ENCODE data around the gene EMX2.

EMX2 gene

GRCh38 chr10:117532451-117533107 lies 10.0 kb upstream of the EMX2 start:
- DNase-seq: no peak

DNA sequence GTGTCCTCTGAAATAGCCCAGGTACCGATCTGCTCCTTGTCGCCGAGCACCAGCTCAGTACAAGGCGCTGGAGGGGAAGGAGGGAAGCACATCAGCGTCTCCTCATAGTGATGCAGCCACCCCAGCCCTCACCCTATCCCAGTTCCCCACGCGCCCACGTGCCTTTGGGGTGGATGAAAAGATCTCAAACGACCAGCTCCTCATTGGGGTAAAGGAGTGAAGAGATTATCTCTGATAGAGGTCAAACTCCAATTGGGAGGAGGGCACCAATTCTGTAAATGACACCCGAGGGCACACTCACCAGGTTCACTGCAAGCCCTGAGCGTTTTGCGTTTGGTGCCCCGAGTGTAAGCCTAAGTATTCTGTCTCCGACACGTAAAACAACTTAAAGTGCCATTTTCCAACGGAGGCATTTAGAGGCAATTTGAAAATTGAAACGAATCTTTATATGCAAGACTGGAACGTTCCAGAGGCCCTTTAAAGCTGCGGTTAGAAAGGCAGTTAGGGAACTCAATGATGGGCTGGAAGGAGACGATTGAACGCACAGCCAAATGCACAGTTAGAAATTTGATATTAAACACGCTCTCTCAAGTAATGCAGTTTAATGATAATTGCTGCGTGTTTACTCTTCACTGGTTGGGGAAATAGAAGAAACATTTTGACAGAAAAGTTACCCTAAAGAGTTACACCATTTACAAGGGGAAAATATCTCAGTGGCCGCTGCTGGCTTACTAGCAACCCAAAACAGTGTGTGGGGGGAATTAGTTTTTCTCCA lies 8.9 kb upstream of the EMX2 start:
- DNase-seq: no peak

GRCh38 chr10:117534321-117535297 lies 7.9 kb upstream of the EMX2 start:
- no peak for DNase-seq

GRCh38 chr10:117535298-117536071 lies 7.1 kb upstream of the EMX2 start:
- no peak for DNase-seq

- DNase-seq: no peak
Observed at GRCh38 chr10:117536072-117536865, 6.3 kb upstream of the EMX2 start.

DNA sequence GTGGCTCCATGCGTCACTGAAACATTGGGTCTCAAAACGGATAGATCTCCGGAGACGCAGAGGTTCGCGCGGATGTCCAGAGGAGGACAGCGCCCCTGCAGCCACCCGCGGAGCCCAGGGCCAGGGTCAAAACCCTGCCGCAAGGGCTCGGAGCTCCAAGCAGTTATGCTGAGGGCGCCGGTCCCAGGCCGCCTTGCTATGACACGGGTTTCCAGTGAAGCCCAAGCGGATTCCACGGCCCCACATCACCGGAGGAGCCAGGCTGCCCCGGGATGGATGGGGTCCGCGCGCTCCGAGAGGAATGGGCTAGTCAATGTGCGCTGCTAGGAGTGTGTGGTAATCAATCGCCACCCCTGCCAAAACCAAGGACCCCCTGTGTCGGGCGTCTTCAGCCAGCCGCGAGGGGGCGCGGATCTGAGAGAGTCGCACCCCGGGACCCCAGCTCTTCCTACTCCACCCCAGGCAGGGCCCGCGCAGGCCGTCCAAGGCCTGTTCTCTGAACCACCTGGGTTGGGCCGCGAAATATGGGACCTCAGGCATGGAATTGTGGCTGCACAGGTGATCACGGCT lies 5.6 kb upstream of the EMX2 start:
- DNase-seq: no peak

DNA sequence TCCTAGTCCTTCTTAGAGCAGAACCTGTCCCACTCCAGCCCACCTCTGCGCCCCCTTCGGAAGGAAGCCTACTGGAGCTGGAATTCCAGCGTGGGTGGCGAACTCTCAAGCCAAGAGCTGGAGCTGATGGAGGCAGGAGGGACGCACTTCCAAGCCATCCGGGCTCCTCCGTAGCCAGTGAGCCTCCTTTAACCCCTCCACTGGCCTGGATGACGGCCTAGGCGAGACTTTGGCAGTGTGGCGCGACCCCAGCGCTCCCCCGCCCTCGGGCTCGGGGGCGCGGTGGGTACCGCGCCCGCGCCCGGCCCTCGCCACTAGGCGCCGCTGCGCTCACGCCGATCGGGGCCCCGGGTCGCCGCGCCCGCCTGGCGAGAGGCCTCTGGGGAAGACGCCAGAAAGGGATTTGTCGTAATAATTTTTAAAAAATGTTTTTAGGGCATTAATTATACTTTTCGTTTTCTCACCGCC lies 5.1 kb upstream of the EMX2 start:
- DNase-seq: no peak

DNA sequence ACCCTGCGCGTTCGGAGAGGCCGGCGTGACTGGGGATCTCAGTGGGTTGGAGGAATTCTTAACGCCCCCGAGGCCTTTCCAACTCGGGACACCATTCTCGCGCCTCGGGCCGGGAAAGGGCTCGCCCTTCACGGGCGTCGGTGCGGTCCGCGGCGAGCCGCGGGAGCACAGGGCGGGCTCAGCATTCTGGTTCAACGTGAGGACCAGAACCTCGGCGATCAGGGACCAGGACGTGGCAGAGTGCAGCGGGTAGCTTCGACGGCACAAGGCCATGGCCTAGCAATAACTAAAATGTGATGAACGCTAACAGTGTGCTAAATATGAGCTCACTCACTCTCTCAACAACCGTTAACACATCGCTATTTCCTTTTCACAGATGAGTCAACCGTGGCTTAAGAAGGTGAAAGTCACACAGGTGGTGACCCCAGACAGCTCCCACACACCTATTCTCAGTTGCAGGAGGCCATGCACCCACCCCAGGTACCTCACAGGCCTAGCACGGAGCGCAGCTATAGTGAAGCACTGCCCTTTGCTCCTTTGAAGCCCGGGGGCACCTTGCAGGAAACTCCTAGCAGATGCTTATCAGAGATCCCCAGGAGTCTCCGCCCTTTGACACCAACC lies 4.5 kb upstream of the EMX2 start:
- DNase-seq: no peak

DNA sequence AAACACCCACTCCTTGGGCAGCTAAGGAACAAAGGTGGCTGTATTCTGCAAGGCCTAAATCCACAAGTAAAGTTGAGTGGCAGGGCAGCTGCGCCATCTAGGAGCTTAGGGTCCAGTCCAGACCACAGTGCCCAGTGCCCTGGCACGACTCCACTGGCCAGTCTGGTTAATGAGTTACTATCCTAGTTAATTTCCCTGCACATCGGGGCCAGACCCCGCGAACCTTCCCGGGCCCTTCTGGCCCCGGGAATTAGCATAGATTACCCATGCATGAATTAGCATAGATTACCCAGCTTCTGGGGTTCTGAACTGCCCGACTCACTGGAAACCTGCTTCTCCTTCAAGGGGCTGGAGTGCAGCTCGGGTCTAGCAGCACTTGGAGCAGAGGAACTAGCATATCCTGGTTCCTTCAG lies 3.2 kb upstream of the EMX2 start:
- DNase-seq: no peak

GRCh38 chr10:117539903-117540639 lies 2.5 kb upstream of the EMX2 start:
- DNase-seq: no peak

GRCh38 chr10:117540640-117541404 lies 1.7 kb upstream of the EMX2 start:
- no peak for DNase-seq

- DNase-seq: no peak
Observed at GRCh38 chr10:117541405-117541908, 1.1 kb upstream of the EMX2 start.

DNA sequence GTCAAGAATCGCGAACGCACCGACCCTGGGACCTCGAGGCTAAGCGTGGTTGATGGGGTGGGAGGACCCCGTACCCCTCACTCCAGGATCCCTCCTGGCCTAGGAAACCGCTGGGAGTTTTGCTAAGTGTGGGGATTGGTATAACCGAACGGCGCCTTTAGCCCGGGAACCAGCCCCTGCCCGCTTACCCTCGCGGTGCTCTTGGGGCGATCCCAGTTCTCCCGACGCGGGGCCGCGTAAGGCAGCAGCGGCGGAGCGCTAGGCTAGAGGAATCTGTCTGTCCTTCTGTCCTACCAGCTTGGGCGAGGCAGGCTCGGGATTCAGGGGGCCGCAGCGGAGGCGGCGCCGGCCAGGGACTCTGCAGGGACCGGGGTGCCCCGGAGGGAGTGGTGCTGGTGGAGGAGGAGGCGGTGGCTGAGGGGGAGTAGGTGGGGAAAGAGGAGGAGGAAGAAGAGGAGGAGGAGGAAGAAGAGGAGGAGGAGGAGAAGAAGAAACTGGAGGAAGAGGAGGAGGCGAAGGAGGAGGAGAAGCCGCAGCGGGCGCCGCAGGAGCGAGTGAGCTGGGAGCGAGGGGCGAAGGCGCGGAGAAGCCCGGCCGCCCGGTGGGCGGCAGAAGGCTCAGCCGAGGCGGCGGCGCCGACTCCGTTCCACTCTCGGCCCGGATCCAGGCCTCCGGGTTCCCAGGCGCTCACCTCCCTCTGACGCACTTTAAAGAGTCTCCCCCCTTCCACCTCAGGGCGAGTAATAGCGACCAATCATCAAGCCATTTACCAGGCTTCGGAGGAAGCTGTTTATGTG lies 439 bp upstream of the EMX2 start:
- DNase-seq: no peak

- DNase-seq: no peak
Observed at GRCh38 chr10:117543225-117544003, 868 bp downstream of the EMX2 start.

DNA sequence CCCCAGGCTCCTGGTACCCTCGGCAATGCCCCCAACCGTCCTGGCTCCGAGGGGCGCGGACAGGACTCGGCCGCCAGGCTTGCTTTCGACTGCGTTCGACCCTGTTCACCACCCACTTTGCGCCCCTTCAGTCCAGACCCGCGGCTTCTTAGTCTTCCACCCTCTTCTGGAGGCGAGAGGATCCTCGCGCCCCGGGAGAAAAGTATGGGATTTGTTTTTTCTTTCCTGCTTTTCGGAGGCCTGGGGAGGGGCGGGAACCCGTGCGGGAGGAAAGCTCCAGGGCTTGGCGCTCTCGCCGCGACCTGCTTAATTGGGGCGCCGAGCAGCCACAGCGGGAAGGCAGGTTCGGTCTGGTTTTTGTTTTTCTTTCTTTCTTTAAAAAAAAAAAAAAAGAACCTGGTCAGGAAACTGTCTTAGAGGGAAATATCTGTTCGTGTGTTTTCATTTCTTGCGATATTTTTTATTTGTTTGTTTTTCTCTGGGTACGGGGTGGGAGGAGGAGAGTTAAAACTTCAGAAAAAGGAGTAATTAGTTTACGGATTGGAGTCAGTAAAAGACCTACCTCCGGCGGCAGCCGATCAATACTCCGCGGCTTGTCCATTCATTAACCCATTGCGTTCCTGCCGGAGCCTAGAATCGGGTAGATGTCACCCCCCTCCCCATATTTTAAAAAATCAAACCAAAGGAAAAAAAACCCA lies 1.6 kb downstream of the EMX2 start:
- DNase-seq: no peak

GRCh38 chr10:117544711-117545140 lies 2.2 kb downstream of the EMX2 start:
- DNase-seq: no peak
